Left lung (tissue), 10 donors: ENCODE data around the gene LCE3E. TPM values are rescaled to one million over a fixed set of nuclear protein-coding genes. Genes with fewer than 3 reads are reported as not detected.

ENCODE experiments used
- ATAC-seq: fragments of 200-7000 bp; cut with Tn5 transposase; one replicate; pipeline ENCODE4 v1.9.1; 2020; ENCODE audit warnings: moderate library complexity
- DNase-seq, 4 donors: peaks; one replicate each; pipeline ENCODE4 v3.0.0-alpha.2; 2013 to 2020
- H3K27ac ChIP-seq, 2 donors: fragments of 200-600 bp; sonication (generic) in 1 of 2; one replicate each; pipeline versions ENCODE4 v1.5.0 to v1.8.0; 2020 to 2021
- H3K27me3 ChIP-seq, 2 donors: fragments of 200-600 bp; sonication (generic) in 1 of 2; one replicate each; pipeline versions ENCODE4 v1.5.0 to v1.8.0; 2020 to 2021
- H3K36me3 ChIP-seq, 2 donors: fragments of 200-600 bp; sonication (generic) in 1 of 2; one replicate each; pipeline versions ENCODE4 v1.5.0 to v1.8.0; 2020 to 2021
- H3K4me1 ChIP-seq, 2 donors: fragments of 200-600 bp; one replicate each; pipeline ENCODE4 v1.8.0; 2021
- H3K4me3 ChIP-seq, 2 donors: fragments of 200-600 bp; sonication (generic) in 1 of 2; one replicate each; pipeline versions ENCODE4 v1.5.0 to v1.8.0; 2020 to 2021; ENCODE audit warnings: mild to moderate bottlenecking in 1 of 2
- H3K9me3 ChIP-seq, 2 donors: fragments of 200-600 bp; sonication (generic) in 1 of 2; one replicate each; pipeline versions ENCODE4 v1.5.0 to v1.8.0; 2020 to 2021
- CTCF ChIP-seq, 2 donors: fragments of 200-600 bp; sonication (generic) in 1 of 2; IDR thresholded peaks; one replicate each; pipeline versions ENCODE4 v1.5.0 to v1.8.0; 2021; ENCODE audit warnings: antibody characterized with exemption in 2 of 2
- intact Hi-C, 2 donors: fragments of 100-400 bp; cut with DNase I; formaldehyde crosslinking; loops; one replicate each; pipeline versions ENCODE4 v1.11.2 to v1.14.2; 2022
- polyA plus RNA-seq, 6 donors: library from polyadenylated mRNA; unstranded; fragments of 120-200 nt; gene quantifications; one replicate each; pipeline ENCODE4 v1.2.1, GENCODE V29; 2013; ENCODE audit not compliant: insufficient read length in 6 of 6
- total RNA-seq, 2 donors: library from RNA; stranded (reverse); fragmentation: NEBNext Ultra II Directional; extraction: Animal tissue kit (Norgen Biotek cat#: 25700); gene quantifications; one replicate each; pipeline ENCODE4 v1.2.1, GENCODE V29; 2021
- donor health status: DM: no; HTN: yes; CAD: no.
- donor health status: DM: no; HTN: no; CAD: no.

Gene LCE3E
- total and polyA plus RNA-seq, 8 donors = not detected

- H3K27ac ChIP-seq = no peak overlapping the region
- H3K4me1 ChIP-seq = no peaks in the 10 kb centered on the region
- H3K27me3 ChIP-seq = peaks cover 0 to 15% of the 10 kb centered on the region in 2 donors
- TF ChIP-seq CTCF (IDR thresholded peaks at IDR 0.05) = peak; percentile 43 to 45
- intact Hi-C loops = no loop called here
- peaks cover 0 to 4% of the 10 kb centered on the region in 2 donors for H3K9me3 ChIP-seq
- ATAC-seq = peak; percentile 58
- peak in 1 of 4 donors; percentile 1 for DNase-seq
- no peak overlapping the region for H3K4me3 ChIP-seq
- H3K36me3 ChIP-seq = no peaks in the 10 kb centered on the region
These were observed 33.1 kb downstream of the LCE3E start for GRCh38 chr1:152533327-152533938.

GRCh38 chr1:152525080-152525641, 41.4 kb downstream of the LCE3E start:
- no peak for DNase-seq
- no peaks in the 10 kb centered on the region for H3K36me3 ChIP-seq
- H3K27ac ChIP-seq = no peak overlapping the region
- no peak for TF ChIP-seq CTCF (IDR thresholded peaks at IDR 0.05)
- peaks cover 0 to 4% of the 10 kb centered on the region in 2 donors for H3K9me3 ChIP-seq
- intact Hi-C loops = no loop called here
- H3K4me1 ChIP-seq = no peaks in the 10 kb centered on the region
- peaks cover 0 to 7% of the 10 kb centered on the region in 2 donors for H3K27me3 ChIP-seq
- H3K4me3 ChIP-seq = no peak overlapping the region
- no peak for ATAC-seq

GRCh38 chr1:152520561-152521090, 46.0 kb downstream of the LCE3E start:
- H3K9me3 ChIP-seq = no peaks in the 10 kb centered on the region
- no peaks in the 10 kb centered on the region for H3K36me3 ChIP-seq
- intact Hi-C loops = no loop called here
- H3K4me1 ChIP-seq = peaks cover 0 to 2% of the 10 kb centered on the region in 2 donors
- no peak for TF ChIP-seq CTCF (IDR thresholded peaks at IDR 0.05)
- H3K27ac ChIP-seq = peak overlapping the region in 1 of 2 donors; percentile 59
- no peak overlapping the region for H3K4me3 ChIP-seq
- peaks cover 7 to 35% of the 10 kb centered on the region in 2 donors for H3K27me3 ChIP-seq
- DNase-seq (no peak), ATAC-seq (no peak)

GRCh38 chr1:152519851-152520250, 46.7 kb downstream of the LCE3E start:
- Histone ChIP-seq H3K36me3 (no peaks in the 10 kb centered on the region), H3K27me3 (peaks cover 15 to 43% of the 10 kb centered on the region in 2 donors), H3K4me3 (no peak overlapping the region), H3K4me1 (peaks cover 6% of the 10 kb centered on the region in 2 donors), H3K9me3 (no peaks in the 10 kb centered on the region), H3K27ac (peak overlapping the region in 1 of 2 donors; percentile 59)
- ATAC-seq (no peak), DNase-seq (no peak)
- TF ChIP-seq CTCF (IDR thresholded peaks at IDR 0.05) = no peak
- intact Hi-C loops = no loop called here

GRCh38 chr1:152517237-152517811, 49.3 kb downstream of the LCE3E start:
- no peak overlapping the region for H3K4me3 ChIP-seq
- no peak overlapping the region for H3K27ac ChIP-seq
- H3K36me3 ChIP-seq = no peaks in the 10 kb centered on the region
- no peaks in the 10 kb centered on the region for H3K9me3 ChIP-seq
- DNase-seq (no peak), ATAC-seq (no peak)
- TF ChIP-seq CTCF (IDR thresholded peaks at IDR 0.05) = no peak
- peaks cover 20 to 65% of the 10 kb centered on the region in 2 donors for H3K27me3 ChIP-seq
- intact Hi-C loops = no loop called here
- H3K4me1 ChIP-seq = peaks cover 6% of the 10 kb centered on the region in 2 donors
